ENCODE data around the gene MICAL1. TPM values are rescaled to one million over a fixed set of nuclear protein-coding genes. Genes with fewer than 3 reads are reported as not detected.
A peak's percentile ranks its signal among the peaks of the same experiment; 100 is the strongest.

The MICAL1 gene
- total and polyA plus RNA-seq, 10 of the 15 experiments (the other 5 are each of a cell fraction or from before 2014, with no cell fraction given) = 0.32 to 71.6 (median 45.3) TPM

GRCh38 chr6:109454496-109455436 is 806 bp downstream of the MICAL1 start (continued):
- no peak for TF ChIP-seq ZNF592 (IDR thresholded peaks at IDR 0.05)
- TF ChIP-seq ASH2L (IDR thresholded peaks at IDR 0.05; ENCODE audit: borderline replicate concordance, low read depth) = no peak
- no peak for TF ChIP-seq NR2C2 (IDR thresholded peaks at IDR 0.05; ENCODE audit: borderline replicate concordance, control insufficient read depth, insufficient read length, low read depth)
- 0 out of 6 replicates have a peak, but pooled peaks of 1 of the 3 experiments have one; percentile 9 for TF ChIP-seq CTCF (IDR thresholded peaks at IDR 0.05 in 2 of 3, conservative IDR thresholded peaks at IDR 0.05 in 1 of 3; ENCODE audit: control insufficient read depth in 2 of 3, extremely low read depth in 1 of 3, insufficient read depth in 1 of 3, low read depth in 3 of 3, low read length in 3 of 3)
- peak; percentile 21; the same call in 1 of the 2 replicates for TF ChIP-seq BCL11A (IDR thresholded peaks at IDR 0.05; ENCODE audit: low read depth, low read length)
- TF ChIP-seq NBN (IDR thresholded peaks at IDR 0.05) = peak; percentile 38; the same call in 1 of the 2 replicates
- no peak for TF ChIP-seq KAT2A (conservative IDR thresholded peaks at IDR 0.05; ENCODE audit: control insufficient read depth, low read depth, low read length)
- no peak for TF ChIP-seq HDGF (IDR thresholded peaks at IDR 0.05)
- peak; percentile 46; the same call in 1 of the 2 replicates for TF ChIP-seq MTA2 (IDR thresholded peaks at IDR 0.05; ENCODE audit: low read depth)
- no peak for TF ChIP-seq EZH2 (IDR thresholded peaks at IDR 0.05; ENCODE audit: borderline replicate concordance, control insufficient read depth, low read depth, low read length)
- TF ChIP-seq PRDM15 (CRISPR knock-in tag; IDR thresholded peaks at IDR 0.05) = no peak
- no peak for TF ChIP-seq ZBTB11 (CRISPR knock-in tag; IDR thresholded peaks at IDR 0.05)
- 0 out of 2 replicates have a peak, but pooled peaks have one; percentile 21 for TF ChIP-seq POLR2AphosphoS2 (IDR thresholded peaks at IDR 0.05; ENCODE audit: low read depth, low read length)

All from GM12878 (cell line).